AG04450 (cell line): ENCODE measurements around the gene WWOX. TPM values are rescaled to one million over a fixed set of nuclear protein-coding genes. Genes with fewer than 3 reads are reported as not detected.

Experiments used
- CTCF ChIA-PET: fragments of 300-600, 350-600 bp; formaldehyde crosslinking; extraction: SDS; loops from one replicate; lab custom pipeline; 2022; ENCODE audit warnings: antibody characterized with exemption, inconsistent platforms; lab: Charles Lee
- POLR2A ChIA-PET: fragments of 350-600 bp; formaldehyde crosslinking; extraction: SDS; loops from one replicate; lab custom pipeline; 2021; ENCODE audit warnings: antibody characterized with exemption, inconsistent platforms; lab: Yijun Ruan, JAX
- DNase-seq: peaks from one replicate; pipeline ENCODE4 v3.0.0-alpha.2; 2011; ENCODE audit warnings: low read depth, low spot score
- H3K27ac ChIP-seq: one replicate; pipeline ENCODE4 v1.5.1; 2012; ENCODE audit warnings: low read depth, low read length, control low read depth
- H3K27me3 ChIP-seq: one replicate; pipeline ENCODE4 v1.6.0; 2012; ENCODE audit warnings: low read length; ENCODE audit not compliant: control insufficient read depth, insufficient read depth
- H3K4me3 ChIP-seq: 2 replicates; pipeline ENCODE4 v1.5.1; 2011; ENCODE audit warnings: mild to moderate bottlenecking, low read depth, low read length, control low read depth
- H3K9me3 ChIP-seq: 2 replicates; pipeline ENCODE4 v1.5.1; 2012; ENCODE audit warnings: low read length; ENCODE audit not compliant: control insufficient read depth, insufficient read depth
- polyA plus RNA-seq: library from polyadenylated mRNA; depleted of rRNA; stranded (reverse); fragments of >200 nt; gene quantifications from 2 replicates; pipeline ENCODE4 v1.2.3, GENCODE V29; 2011
- TF ChIP-seq, protein P1 (sequence below): IDR thresholded peaks from 2 replicates; pipeline ENCODE4 v1.5.1; 2011; ENCODE audit warnings: low read depth, low read length, control low read depth, inconsistent platforms

WWOX gene
- polyA plus RNA-seq, 1 experiment = 2.1 TPM

- Histone ChIP-seq H3K27ac (no peak overlapping the region), H3K27me3 (no peaks in the 10 kb centered on the region), H3K9me3 (peaks cover 19% of the 10 kb centered on the region; the same call in 1 of the 2 replicates), H3K4me3 (no peak overlapping the region)
- DNase-seq = no peak
- ChIA-PET CTCF (no interaction called here), POLR2A (no interaction called here)
- TF ChIP-seq, protein P1, sequence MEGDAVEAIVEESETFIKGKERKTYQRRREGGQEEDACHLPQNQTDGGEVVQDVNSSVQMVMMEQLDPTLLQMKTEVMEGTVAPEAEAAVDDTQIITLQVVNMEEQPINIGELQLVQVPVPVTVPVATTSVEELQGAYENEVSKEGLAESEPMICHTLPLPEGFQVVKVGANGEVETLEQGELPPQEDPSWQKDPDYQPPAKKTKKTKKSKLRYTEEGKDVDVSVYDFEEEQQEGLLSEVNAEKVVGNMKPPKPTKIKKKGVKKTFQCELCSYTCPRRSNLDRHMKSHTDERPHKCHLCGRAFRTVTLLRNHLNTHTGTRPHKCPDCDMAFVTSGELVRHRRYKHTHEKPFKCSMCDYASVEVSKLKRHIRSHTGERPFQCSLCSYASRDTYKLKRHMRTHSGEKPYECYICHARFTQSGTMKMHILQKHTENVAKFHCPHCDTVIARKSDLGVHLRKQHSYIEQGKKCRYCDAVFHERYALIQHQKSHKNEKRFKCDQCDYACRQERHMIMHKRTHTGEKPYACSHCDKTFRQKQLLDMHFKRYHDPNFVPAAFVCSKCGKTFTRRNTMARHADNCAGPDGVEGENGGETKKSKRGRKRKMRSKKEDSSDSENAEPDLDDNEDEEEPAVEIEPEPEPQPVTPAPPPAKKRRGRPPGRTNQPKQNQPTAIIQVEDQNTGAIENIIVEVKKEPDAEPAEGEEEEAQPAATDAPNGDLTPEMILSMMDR = no peak
Measured at GRCh38 chr16:78892951-78893733, 793.7 kb downstream of the WWOX start.

- ChIA-PET POLR2A (no interaction called here), CTCF (no interaction called here)
- Histone ChIP-seq H3K4me3 (no peak overlapping the region), H3K9me3 (peaks cover 14% of the 10 kb centered on the region; the same call in 1 of the 2 replicates), H3K27ac (no peak overlapping the region), H3K27me3 (no peaks in the 10 kb centered on the region)
- TF ChIP-seq, protein P1 = no peak
- DNase-seq = no peak
Measured at GRCh38 chr16:78894886-78895285, 795.4 kb downstream of the WWOX start.

DNA sequence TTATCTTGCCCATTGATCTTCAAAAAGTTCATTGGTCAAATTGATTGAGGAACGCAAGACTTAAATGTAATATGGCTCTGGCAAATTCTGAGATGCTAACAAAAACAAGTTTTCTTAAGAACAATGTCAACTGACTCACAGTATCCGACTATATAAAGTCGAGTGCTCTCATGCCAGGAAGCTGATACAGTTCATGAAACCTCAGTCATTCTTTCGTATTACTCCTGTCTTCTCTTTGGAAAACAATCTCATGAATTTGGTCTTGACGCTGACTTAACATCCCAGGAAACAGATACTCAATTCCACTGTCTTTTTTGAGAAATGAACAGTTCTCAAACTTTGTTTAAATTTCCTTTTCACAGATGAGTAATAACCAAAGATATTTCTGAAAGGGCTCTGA lies 796.2 kb downstream of the WWOX start:
- H3K9me3 ChIP-seq = peaks cover 10% of the 10 kb centered on the region; the same call in 1 of the 2 replicates
- DNase-seq = no peak
- ChIA-PET CTCF (no interaction called here), POLR2A (no interaction called here)
- no peaks in the 10 kb centered on the region for H3K27me3 ChIP-seq
- H3K27ac ChIP-seq = no peak overlapping the region
- H3K4me3 ChIP-seq = no peak overlapping the region
- TF ChIP-seq, protein P1 = no peak

- TF ChIP-seq, protein P1 = no peak
- Histone ChIP-seq H3K4me3 (no peak overlapping the region), H3K9me3 (peaks cover 10% of the 10 kb centered on the region; the same call in 1 of the 2 replicates), H3K27me3 (no peaks in the 10 kb centered on the region), H3K27ac (no peak overlapping the region)
- CTCF ChIA-PET = no interaction called here
- POLR2A ChIA-PET = no interaction called here
- no peak for DNase-seq
Measured at GRCh38 chr16:78896280-78896679, 796.8 kb downstream of the WWOX start.

DNA sequence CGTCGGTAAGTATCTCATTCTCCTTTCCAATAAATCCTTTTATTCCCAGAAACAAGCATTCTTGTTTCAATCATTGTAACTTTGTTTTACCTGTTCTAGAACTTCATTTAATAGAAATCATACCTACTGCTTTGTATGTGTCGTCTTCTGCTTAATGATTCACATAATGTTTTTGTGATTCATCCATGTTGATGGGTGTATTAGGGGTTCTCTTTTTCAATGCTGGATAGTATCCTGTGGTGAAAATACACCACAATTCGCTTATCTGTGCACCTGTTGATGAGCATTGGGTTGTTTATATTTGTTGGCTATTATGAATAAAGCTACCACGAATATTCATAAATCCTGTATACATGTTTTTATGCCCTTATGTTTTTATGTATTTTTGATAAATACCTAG lies 797.8 kb downstream of the WWOX start:
- H3K9me3 ChIP-seq = peaks cover 16% of the 10 kb centered on the region
- no peak for DNase-seq
- TF ChIP-seq, protein P1 = no peak
- H3K4me3 ChIP-seq = no peak overlapping the region
- no peak overlapping the region for H3K27ac ChIP-seq
- H3K27me3 ChIP-seq = no peaks in the 10 kb centered on the region
- ChIA-PET CTCF (no interaction called here), POLR2A (no interaction called here)
